ENCODE results near the gene SLC25A34.
"Not testable (repeated sequence)": the region's sequence is repeated elsewhere in the genome, so short reads cannot be mapped to it uniquely, and the experiment has no call there.

Gene SLC25A34

DNA sequence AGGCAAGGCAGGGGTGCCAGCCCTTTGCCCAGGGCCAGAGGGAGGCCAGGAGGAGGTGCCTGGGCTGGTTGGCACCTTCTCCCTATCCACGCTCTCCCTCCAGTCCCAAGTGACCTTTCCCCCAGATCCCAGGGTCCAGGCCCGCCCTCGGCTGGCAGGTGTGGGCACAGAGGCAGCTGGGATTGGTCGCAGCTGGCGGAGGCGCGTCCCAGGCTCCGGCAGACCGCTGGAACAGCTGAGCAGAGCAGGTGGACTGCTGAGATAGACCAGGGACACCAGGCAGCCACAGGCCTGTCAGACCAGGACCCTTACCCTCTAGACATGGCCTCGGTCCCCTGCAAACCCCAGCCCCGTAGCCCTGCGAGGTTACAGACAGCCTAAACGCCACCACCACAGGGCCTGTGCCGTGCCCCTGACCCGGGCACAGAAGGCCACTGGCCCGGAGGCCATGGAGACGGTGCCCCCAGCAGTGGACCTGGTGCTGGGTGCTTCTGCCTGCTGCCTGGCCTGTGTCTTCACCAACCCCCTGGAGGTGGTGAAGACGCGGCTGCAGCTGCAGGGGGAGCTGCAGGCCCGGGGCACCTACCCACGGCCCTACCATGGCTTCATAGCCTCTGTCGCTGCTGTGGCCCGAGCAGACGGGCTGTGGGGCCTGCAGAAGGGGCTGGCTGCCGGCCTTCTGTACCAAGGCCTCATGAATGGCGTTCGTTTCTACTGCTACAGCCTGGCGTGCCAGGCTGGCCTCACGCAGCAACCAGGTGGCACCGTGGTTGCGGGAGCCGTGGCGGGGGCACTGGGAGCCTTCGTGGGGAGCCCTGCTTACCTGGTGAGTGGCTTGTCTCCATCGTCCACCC, at the start of gene SLC25A34:
TSS of gene SLC25A34 (plus strand) at position 221 of the 854 bp plus-strand sequence. CDS start at position 449, 228 bp downstream.
- no peak for DNase-seq (ENCODE audit: low read depth, low spot score)

DNA sequence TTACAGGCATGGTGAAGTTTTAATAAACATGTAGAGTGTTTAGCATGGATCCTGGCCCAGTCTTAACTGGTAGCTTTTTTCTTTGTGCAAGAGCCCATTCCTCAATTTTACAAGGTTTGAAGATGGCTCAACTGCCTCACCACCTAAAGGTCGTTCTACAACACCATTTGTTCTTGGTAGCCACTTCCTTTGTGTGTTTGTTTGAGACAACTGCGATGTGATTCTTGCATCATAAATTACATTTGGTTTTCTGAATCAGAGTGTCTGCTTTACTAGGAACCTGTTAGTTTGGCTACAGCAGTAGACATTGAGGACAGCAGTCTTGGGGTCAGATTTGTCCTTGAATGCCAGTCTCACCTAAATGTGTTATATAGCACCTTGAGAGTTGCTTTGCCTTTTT, 48.6 kb upstream of the SLC25A34 start:
- no peak for DNase-seq (ENCODE audit: low read depth, low spot score)

GRCh38 chr1:15690317-15690716, 45.7 kb upstream of the SLC25A34 start:
- DNase-seq (ENCODE audit: low read depth, low spot score) = no peak

DNA sequence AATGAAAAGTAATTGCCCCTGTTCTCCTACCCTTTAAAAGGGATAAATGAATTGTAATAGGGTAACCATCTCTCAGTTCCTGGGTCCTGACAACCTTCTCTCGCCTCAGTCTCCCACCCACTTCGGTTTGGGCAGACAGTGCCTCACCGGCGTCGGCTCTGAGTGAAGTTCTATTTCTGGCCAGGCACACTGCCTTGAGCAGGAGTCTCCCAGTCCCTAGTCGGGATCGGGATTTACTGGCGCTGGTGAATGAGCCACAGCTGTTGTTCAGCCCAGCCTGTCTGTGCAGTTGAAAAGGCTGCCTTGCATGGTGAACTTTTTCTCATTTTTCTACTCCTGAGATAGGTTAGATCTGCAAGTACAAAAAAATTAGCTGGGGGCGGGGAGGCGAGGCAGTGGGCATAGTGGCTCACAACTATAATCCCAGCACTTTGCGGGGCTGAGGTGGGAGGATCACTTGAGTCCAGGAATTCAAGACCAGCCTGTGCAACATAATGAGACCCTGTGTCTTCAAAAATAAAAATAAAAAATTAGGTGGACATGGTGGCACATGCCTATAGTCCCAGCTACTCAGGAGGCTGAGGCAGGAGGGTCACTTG, 44.5 kb upstream of the SLC25A34 start:
- no peak for DNase-seq (ENCODE audit: low read depth, low spot score)

- DNase-seq (ENCODE audit: low read depth, low spot score) = no peak
Observed at GRCh38 chr1:15692121-15692682, 43.9 kb upstream of the SLC25A34 start.

DNA sequence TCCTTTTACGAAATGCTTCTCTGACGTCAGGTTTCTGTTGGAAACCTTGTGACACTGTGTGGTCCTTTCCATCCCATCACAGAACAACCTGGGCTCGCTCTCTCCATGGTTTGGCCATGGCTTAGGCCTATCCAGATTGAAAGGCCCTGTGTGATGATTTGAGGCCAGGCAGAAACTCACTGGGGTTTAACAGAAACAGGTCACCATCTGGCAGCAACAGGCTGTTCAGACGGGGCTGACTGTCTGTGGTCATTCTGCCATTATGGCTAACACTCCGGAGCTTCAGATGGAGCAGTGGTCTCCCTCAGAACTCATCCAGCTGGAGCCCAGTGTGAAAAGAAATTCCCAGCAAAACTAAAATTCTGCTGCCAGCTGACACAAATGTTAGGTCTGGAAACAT, 42.7 kb upstream of the SLC25A34 start:
- DNase-seq (ENCODE audit: low read depth, low spot score) = no peak

- no peak for DNase-seq (ENCODE audit: low read depth, low spot score)
Observed at GRCh38 chr1:15696956-15697521, 39.0 kb upstream of the SLC25A34 start.

DNA sequence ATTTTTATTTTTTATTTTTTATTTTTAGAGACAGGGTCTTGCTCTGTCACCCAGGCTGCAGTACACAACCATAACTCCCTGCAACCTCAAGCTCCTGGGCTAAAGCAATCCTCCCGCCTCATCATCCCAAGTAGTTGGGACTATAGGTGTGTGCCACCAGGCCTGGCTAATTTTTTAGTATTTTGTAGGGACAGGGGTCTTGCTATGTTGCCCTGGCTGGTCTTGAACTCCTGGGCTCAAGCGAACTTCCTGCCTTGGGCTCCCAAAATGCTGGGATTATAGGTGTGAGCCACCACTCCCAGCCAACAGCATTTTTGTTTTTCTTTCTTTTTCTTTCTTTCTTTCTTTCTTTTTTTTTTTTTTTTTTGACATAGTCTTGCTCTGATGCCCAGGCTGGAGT, 37.9 kb upstream of the SLC25A34 start:
- no peak for DNase-seq (ENCODE audit: low read depth, low spot score)

GRCh38 chr1:15699321-15699720, 36.7 kb upstream of the SLC25A34 start:
- DNase-seq (ENCODE audit: low read depth, low spot score) = not testable (repeated sequence)

DNA sequence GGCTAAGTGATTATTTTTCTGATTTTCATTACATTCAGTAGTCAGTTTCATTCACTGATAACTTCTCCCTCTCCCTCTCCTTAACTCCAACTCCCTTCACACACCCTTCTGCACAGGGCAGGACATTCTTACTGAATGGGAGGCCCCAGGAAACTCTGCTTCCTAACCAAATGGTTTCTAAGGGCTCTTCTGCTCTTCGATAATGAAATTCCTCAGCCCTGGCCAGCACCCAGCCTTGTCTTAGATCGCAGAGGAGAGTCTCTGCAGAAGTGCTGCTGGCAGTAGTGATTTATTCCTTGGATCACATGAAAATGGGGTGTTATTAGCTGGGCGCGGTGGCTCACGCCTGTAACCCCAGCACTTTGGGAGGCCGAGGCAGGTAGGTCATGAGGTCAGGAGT, 35.5 kb upstream of the SLC25A34 start:
- peak; percentile 67 for DNase-seq (ENCODE audit: low read depth, low spot score)

DNA sequence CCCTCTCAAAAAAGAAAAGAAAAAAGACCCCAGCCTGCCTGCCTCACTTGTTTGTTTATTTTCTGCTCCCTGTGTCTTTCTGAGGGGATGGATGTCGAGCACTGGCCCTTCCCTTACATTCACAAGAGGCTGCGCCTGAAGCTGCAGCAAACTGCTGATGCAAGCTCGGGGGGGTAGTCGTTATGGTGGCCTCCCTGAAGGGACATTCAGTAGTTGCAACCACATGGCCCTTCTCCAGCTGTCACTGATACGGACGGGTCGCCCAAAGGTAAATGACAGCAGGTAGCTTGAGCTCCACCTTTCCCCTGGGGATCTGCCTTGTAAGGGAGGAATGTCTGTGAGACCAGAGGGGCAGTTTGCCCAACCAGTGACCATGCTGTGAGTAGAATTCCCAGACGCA, 34.3 kb upstream of the SLC25A34 start:
- no peak for DNase-seq (ENCODE audit: low read depth, low spot score)

- DNase-seq (ENCODE audit: low read depth, low spot score) = peak; percentile 35
Observed at GRCh38 chr1:15702722-15703550, 33.1 kb upstream of the SLC25A34 start.

GRCh38 chr1:15703562-15703961, 32.5 kb upstream of the SLC25A34 start:
- peak; percentile 94 for DNase-seq (ENCODE audit: low read depth, low spot score)

- no peak for DNase-seq (ENCODE audit: low read depth, low spot score)
Observed at GRCh38 chr1:15704526-15705183, 31.4 kb upstream of the SLC25A34 start.

GRCh38 chr1:15705184-15705566, 30.9 kb upstream of the SLC25A34 start:
- no peak for DNase-seq (ENCODE audit: low read depth, low spot score)

GRCh38 chr1:15706751-15707150, 29.3 kb upstream of the SLC25A34 start:
- no peak for DNase-seq (ENCODE audit: low read depth, low spot score)

DNA sequence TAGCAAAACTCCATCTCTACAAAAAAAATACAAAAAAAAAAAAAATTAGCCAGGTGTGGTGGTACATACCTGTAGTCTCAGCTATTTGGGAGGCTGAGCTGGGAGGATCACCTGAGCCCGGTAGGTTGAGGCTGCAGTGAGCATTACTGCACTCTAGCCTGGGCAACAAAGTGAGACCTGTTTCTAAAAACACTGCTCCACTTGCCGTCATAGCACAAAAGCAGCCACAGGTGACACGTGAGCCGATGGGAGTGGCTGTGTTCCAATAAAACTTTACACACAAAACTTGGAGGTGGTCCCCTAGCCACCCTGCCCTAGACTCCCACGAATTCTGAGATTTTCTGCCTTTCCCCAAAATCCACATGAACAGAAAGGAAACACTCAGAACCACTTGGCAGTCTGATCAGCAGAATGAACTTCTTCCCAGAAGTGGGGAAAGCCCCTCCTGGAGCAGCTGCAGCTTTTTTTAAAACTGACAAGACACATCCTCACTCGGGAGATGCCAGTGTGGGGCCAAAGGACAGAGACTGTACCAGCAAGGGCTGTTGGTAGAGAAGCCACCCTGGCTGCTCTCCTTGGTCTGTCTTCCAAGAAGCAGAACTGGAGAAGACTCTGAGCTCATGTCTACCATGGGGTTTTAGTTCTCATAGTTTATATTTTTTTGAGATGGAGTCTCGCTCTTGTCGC, 28.7 kb upstream of the SLC25A34 start:
- no peak for DNase-seq (ENCODE audit: low read depth, low spot score)

DNA sequence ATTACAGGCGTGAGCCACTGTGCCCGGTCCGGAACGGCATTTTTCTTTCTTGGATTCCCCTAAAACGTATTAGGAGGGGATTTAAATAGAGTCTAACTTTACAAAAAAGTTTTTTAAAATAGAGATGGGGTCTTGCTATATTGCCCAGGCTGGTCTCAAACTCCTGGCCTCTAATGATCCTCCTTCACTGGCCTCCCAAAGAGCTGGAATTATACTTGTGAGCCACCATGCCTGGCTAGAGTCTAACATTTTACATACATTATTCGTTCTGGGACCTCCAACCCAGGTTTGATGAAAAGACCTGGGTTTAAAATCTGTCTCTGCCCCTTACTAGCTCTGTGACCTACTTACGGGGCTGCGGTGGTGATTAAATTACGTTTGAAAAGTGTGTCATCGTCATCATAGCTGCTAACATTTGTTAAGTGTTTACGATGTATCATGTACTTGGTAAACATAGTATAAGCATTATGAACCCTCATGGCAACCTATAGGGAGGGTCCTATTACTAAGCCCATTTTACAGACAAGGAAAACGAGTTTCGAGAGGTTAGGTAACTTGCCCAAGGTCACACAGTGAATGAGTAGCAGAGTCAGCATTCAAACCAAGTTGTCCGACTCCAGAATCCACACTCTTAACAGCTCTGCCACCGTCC, 27.4 kb upstream of the SLC25A34 start:
- DNase-seq (ENCODE audit: low read depth, low spot score) = no peak

GRCh38 chr1:15709226-15709625, 26.8 kb upstream of the SLC25A34 start:
- no peak for DNase-seq (ENCODE audit: low read depth, low spot score)

GRCh38 chr1:15712168-15712567, 23.9 kb upstream of the SLC25A34 start:
- DNase-seq (ENCODE audit: low read depth, low spot score) = no peak

All from astrocyte of the hippocampus (primary cell).